Right lobe of liver (tissue), 6 donors: ENCODE data around the gene FAH. TPM values are rescaled to one million over a fixed set of nuclear protein-coding genes. Genes with fewer than 3 reads are reported as not detected.
A peak's percentile ranks its signal among the peaks of the same experiment; 100 is the strongest.

ENCODE experiments used
- ATAC-seq, 4 donors: fragments of 200-7000 bp; cut with Tn5 transposase; one replicate each; pipeline ENCODE4 v1.9.1; 2020; ENCODE audit warnings: mild to moderate bottlenecking in 4 of 4, moderate library complexity in 4 of 4
- DNase-seq, 3 donors: peaks; one replicate each; pipeline ENCODE4 v3.0.0-alpha.2; 2020
- H3K27ac ChIP-seq, 3 donors: fragments of 200-600 bp; one replicate each; pipeline ENCODE4 v1.8.0; 2022
- H3K27me3 ChIP-seq, 2 donors: fragments of 200-600 bp; one replicate each; pipeline ENCODE4 v1.8.0; 2022
- H3K36me3 ChIP-seq, 4 donors: fragments of 200-600 bp; sonication (generic) in 1 of 4; one replicate each; pipeline versions ENCODE4 v1.5.1 to v1.8.0; 2017 to 2022; ENCODE audit warnings: control low read depth in 1 of 4
- H3K4me1 ChIP-seq, 4 donors: fragments of 200-600 bp; sonication (generic) in 1 of 4; one replicate each; pipeline versions ENCODE4 v1.5.1 to v1.8.0; 2017 to 2022; ENCODE audit warnings: control low read depth in 1 of 4
- H3K4me3 ChIP-seq, 3 donors: fragments of 200-600 bp; one replicate each; pipeline ENCODE4 v1.8.0; 2022
- H3K9me3 ChIP-seq, 4 donors: fragments of 200-600 bp; sonication (generic) in 1 of 4; one replicate each; pipeline versions ENCODE4 v1.5.1 to v1.8.0; 2017 to 2022; ENCODE audit warnings: control low read depth in 1 of 4
- CTCF ChIP-seq, 4 donors: fragments of 200-600 bp in 3 of 4; fragments of 450-650 bp in 1 of 4; IDR thresholded peaks; one replicate each; pipeline versions ENCODE4 v1.5.1 to v1.8.0; 2016 to 2022; ENCODE audit warnings: antibody characterized with exemption in 4 of 4, mild to moderate bottlenecking in 2 of 4
- POLR2A ChIP-seq: fragments of 450-650 bp; IDR thresholded peaks from one replicate; pipeline ENCODE4 v1.6.1; 2017; ENCODE audit warnings: antibody characterized with exemption, mild to moderate bottlenecking
- WGBS: methylation state at CpG from one replicate; pipeline ENCODE4 v1.1.6; 2018; ENCODE audit warnings: low coverage, low lambda C conversion rate; ENCODE audit not compliant: insufficient coverage; ENCODE audit errors: missing lambda C conversion rate; 5-methylcytosine and 5-hydroxymethylcytosine counted together
- intact Hi-C, 2 donors: fragments of 100-400 bp; cut with DNase I; formaldehyde crosslinking; loops; one replicate each; pipeline versions ENCODE4 v1.11.2 to v1.14.1; 2022
- total RNA-seq, 6 experiments: library from RNA; depleted of rRNA in 2 of 6; stranded (reverse); fragments of >200 nt in 2 of 6; fragmentation: NEBNext Ultra II Directional in 3 of 6; extraction: Animal tissue kit (Norgen Biotek cat#: 25700) in 3 of 6; gene quantifications; one replicate each; pipeline versions ENCODE4 v1.1.0 to v1.2.4, GENCODE V29; 2016 to 2023
- donor health status: DM: no; HTN: yes; CAD: no.
- donor health status: DM: no; HTN: no; CAD: no.
- donor health status: DM: no; HTN: no; CAD: no.
- donor health status: DM: no; HTN: yes; CAD: no.
- donor health status: DM: no; HTN: yes; CAD: no.

Gene FAH
- total RNA-seq, 6 experiments from 2014 or later, result 164 to 250 (median 219) TPM

GRCh38 chr15:80199366-80199765 lies 46.6 kb downstream of the FAH start:
- no peak overlapping the region for H3K4me3 ChIP-seq
- no peaks in the 10 kb centered on the region for H3K9me3 ChIP-seq
- DNase-seq (no peak), ATAC-seq (no peak)
- no peak for TF ChIP-seq POLR2A
- H3K36me3 ChIP-seq, result peaks cover 0 to 7% (median 0%) of the 10 kb centered on the region in 4 donors
- no peak overlapping the region for H3K27ac ChIP-seq
- WGBS, result 92% methylated on average over 1 of the region's 2 CpGs
- intact Hi-C loops, result no loop called here
- H3K4me1 ChIP-seq, result no peaks in the 10 kb centered on the region
- no peaks in the 10 kb centered on the region for H3K27me3 ChIP-seq

DNA sequence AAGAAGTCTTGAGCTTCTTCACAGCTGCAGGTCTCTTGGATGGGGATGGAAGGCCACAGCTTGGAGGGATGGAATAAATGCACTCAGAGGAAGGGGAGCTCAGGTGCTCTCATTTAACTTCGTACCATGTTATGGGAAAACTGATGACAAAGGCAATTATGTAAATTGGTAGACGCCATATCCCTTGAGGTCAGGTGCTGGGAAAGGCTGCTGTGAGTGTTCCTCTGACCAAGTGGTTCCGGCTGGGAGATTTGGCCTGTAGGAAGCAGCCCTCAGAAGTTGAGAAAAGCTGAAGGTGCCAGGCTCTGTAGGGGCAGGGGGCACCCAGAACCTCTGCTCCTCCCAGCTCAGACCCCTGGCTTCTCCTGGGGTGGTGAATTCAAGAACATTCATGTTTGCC lies 47.1 kb downstream of the FAH start:
- Histone ChIP-seq H3K4me1 (no peaks in the 10 kb centered on the region), H3K27me3 (no peaks in the 10 kb centered on the region), H3K9me3 (no peaks in the 10 kb centered on the region), H3K36me3 (peaks cover 0 to 7% (median 0%) of the 10 kb centered on the region in 4 donors), H3K4me3 (no peak overlapping the region), H3K27ac (no peak overlapping the region)
- TF ChIP-seq CTCF (IDR thresholded peaks at IDR 0.05) (no peak), POLR2A (no peak)
- ATAC-seq (no peak), DNase-seq (no peak)
- 100% methylated on average over 2 of the region's 3 CpGs for WGBS
- intact Hi-C loops, result no loop called here

- Histone ChIP-seq H3K4me1 (peaks cover 0 to 13% (median 3%) of the 10 kb centered on the region in 4 donors), H3K4me3 (no peak overlapping the region), H3K27me3 (no peaks in the 10 kb centered on the region), H3K27ac (no peak overlapping the region), H3K36me3 (peaks cover 0 to 7% (median 0%) of the 10 kb centered on the region in 4 donors), H3K9me3 (no peaks in the 10 kb centered on the region)
- DNase-seq (no peak), ATAC-seq (peak in 1 of 4 donors; percentile 13)
- WGBS, result 98% methylated on average over 7 of the region's 26 CpGs
- intact Hi-C loops, result no loop called here
- TF ChIP-seq CTCF (IDR thresholded peaks at IDR 0.05) (no peak), POLR2A (no peak)
Measured at GRCh38 chr15:80201256-80202015, 48.6 kb downstream of the FAH start.

GRCh38 chr15:80202016-80202315 lies 49.2 kb downstream of the FAH start:
- no peak for DNase-seq

More at GRCh38 chr15:80202016-80202315, 49.2 kb downstream of the FAH start:
- ATAC-seq, result no peak
- Histone ChIP-seq H3K36me3 (peaks cover 0 to 7% (median 0%) of the 10 kb centered on the region in 4 donors), H3K4me1 (peaks cover 0 to 18% (median 5%) of the 10 kb centered on the region in 4 donors), H3K9me3 (no peaks in the 10 kb centered on the region), H3K27me3 (no peaks in the 10 kb centered on the region), H3K4me3 (no peak overlapping the region), H3K27ac (no peak overlapping the region)
- TF ChIP-seq CTCF (IDR thresholded peaks at IDR 0.05) (no peak), POLR2A (no peak)
- intact Hi-C loops, result no loop called here
- 63% methylated on average over 1 of the region's 2 CpGs for WGBS
